HEK293T (cell line): ENCODE data around the gene RNF217.

Experiments used
- ARNT ChIP-seq: fragments of 450-650 bp; IDR thresholded peaks from 2 replicates; pipeline ENCODE4 v1.6.1; 2017; ENCODE audit warnings: mild to moderate bottlenecking
- BHLHE40 ChIP-seq: fragments of 450-650 bp; IDR thresholded peaks from 2 replicates; pipeline ENCODE4 v1.6.1; 2016; ENCODE audit warnings: mild to moderate bottlenecking, moderate library complexity, borderline replicate concordance
- CTBP1 ChIP-seq: fragments of 450-650 bp; IDR thresholded peaks from 2 replicates; pipeline ENCODE4 v1.6.1; 2016; ENCODE audit warnings: borderline replicate concordance
- FOXK2 ChIP-seq: fragments of 450-650 bp; IDR thresholded peaks from 2 replicates; pipeline ENCODE4 v1.6.1; 2016; ENCODE audit warnings: mild to moderate bottlenecking
- FOXM1 ChIP-seq: fragments of 450-650 bp; IDR thresholded peaks from 2 replicates; pipeline ENCODE4 v1.6.1; 2017; ENCODE audit warnings: mild to moderate bottlenecking, borderline replicate concordance
- NFRKB ChIP-seq: fragments of 450-650 bp; IDR thresholded peaks from 2 replicates; pipeline ENCODE4 v1.6.1; 2016; ENCODE audit warnings: mild to moderate bottlenecking, moderate library complexity
- SUZ12 ChIP-seq: fragments of 450-650 bp; IDR thresholded peaks from 2 replicates; pipeline ENCODE4 v1.6.1; 2016; ENCODE audit warnings: mild to moderate bottlenecking
- TARDBP ChIP-seq: fragments of 450-650 bp; IDR thresholded peaks from 2 replicates; pipeline ENCODE4 v1.6.1; 2016
- TF ChIP-seq, protein P1 (sequence below): fragments of 450-650 bp; IDR thresholded peaks from 2 replicates; pipeline ENCODE4 v1.6.1; 2016

DNA sequence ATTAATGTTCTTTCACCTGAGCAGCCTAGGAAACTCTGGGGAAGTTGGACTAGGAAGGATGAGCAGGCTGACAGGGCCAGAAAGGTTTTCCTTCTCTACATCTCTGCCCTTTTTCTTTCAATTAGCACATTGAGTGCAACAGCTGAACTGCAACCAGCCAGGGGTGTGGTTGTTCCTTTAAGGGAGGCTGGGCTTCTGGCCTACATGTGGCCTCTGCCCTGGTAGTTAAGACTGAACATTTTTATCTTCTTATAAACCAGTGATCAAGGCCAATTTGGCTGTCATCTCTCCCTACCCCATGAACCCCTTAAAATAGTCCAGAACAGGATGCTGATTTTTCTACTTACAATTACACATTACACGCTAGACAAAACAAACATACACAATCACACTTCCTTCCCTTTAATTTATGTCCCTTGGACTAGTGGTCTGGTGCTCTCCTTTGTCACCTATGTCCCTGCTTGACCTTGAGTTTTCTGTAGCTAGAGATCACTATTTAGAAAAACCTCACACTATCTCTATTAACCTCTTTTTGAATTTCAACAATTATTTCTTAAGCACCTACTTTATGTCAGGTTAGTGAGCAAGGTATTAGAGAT, 60.3 kb downstream of the RNF217 start:
- TF ChIP-seq ARNT (no peak), CTBP1 (no peak), TARDBP (no peak), FOXK2 (no peak), FOXM1 (no peak), NFRKB (no peak), BHLHE40 (no peak), SUZ12 (no peak)
- TF ChIP-seq, protein P1, sequence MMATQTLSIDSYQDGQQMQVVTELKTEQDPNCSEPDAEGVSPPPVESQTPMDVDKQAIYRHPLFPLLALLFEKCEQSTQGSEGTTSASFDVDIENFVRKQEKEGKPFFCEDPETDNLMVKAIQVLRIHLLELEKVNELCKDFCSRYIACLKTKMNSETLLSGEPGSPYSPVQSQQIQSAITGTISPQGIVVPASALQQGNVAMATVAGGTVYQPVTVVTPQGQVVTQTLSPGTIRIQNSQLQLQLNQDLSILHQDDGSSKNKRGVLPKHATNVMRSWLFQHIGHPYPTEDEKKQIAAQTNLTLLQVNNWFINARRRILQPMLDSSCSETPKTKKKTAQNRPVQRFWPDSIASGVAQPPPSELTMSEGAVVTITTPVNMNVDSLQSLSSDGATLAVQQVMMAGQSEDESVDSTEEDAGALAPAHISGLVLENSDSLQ = no peak
